ENCODE measurements around the gene MISP3. TPM values are rescaled to one million over a fixed set of nuclear protein-coding genes. Genes with fewer than 3 reads are reported as not detected.

Gene MISP3
- total and polyA plus RNA-seq, 9 of the 15 experiments (the other 6 are each of a cell fraction or from before 2014, with no cell fraction given), result 0.25 to 5.6 (median 1.6) TPM

GRCh38 chr19:14059652-14060155 is 12.9 kb upstream of the MISP3 start (continued):
- TF ChIP-seq PTRF (tag; IDR thresholded peaks at IDR 0.05) (no peak), RBBP5 (IDR thresholded peaks at IDR 0.05; ENCODE audit: borderline replicate concordance, insufficient read depth, low read length, poor library complexity, severe bottlenecking) (no peak), FOXK2 (conservative IDR thresholded peaks at IDR 0.05 in 1 of 2, IDR thresholded peaks at IDR 0.05 in 1 of 2; ENCODE audit: low read depth in 2 of 2) (peak in 1 of 2 experiments; percentile 30; a peak in 1 of 4 replicates), PKNOX1 (IDR thresholded peaks at IDR 0.05) (peak; percentile 33; the same call in 1 of the 2 replicates), ATF7 (IDR thresholded peaks at IDR 0.05) (no peak), CBFA2T2 (conservative IDR thresholded peaks at IDR 0.05) (peak; percentile 36; the same call in 1 of the 2 replicates), ZNF586 (CRISPR knock-in tag; conservative IDR thresholded peaks at IDR 0.05) (no peak), STAG1 (CRISPR knock-in tag; IDR thresholded peaks at IDR 0.05; ENCODE audit: borderline replicate concordance) (no peak), MYC (IDR thresholded peaks at IDR 0.05; ENCODE audit: low read depth, low read length) (peak; percentile 20; the same call in 1 of the 2 replicates), MYC (CRISPR knock-in tag; IDR thresholded peaks at IDR 0.05; ENCODE audit: borderline replicate concordance, low read depth) (no peak), CSDE1 (IDR thresholded peaks at IDR 0.05) (peak in 1 of 2 experiments; percentile 83; a peak in 2 of 4 replicates), CBFA2T3 (IDR thresholded peaks at IDR 0.05) (peak; percentile 53), TCF3 (CRISPR knock-in tag; IDR thresholded peaks at IDR 0.05) (peak; percentile 45; the same call in 1 of the 2 replicates), SIN3A (IDR thresholded peaks at IDR 0.05; ENCODE audit: borderline replicate concordance in 2 of 2, control insufficient read depth in 1 of 2, low read depth in 2 of 2, low read length in 2 of 2) (0 out of 4 replicates have a peak, but pooled peaks of 1 of the 2 experiments have one; percentile 28), MGA (IDR thresholded peaks at IDR 0.05) (0 out of 2 replicates have a peak, but pooled peaks have one; percentile 36)
